NCI-H2227 (cell line): ENCODE measurements around the gene NVL.
A peak's percentile ranks its signal among the peaks of the same experiment; 100 is the strongest.
"Not testable (repeated sequence)": the region's sequence is repeated elsewhere in the genome, so short reads cannot be mapped to it uniquely, and the experiment has no call there.

ENCODE experiments used
- DNase-seq: peaks from one replicate; lab custom pipeline; 2025; ENCODE audit not compliant: unreplicated experiment; lab: John Stamatoyannopoulos, UW

The NVL gene

DNA sequence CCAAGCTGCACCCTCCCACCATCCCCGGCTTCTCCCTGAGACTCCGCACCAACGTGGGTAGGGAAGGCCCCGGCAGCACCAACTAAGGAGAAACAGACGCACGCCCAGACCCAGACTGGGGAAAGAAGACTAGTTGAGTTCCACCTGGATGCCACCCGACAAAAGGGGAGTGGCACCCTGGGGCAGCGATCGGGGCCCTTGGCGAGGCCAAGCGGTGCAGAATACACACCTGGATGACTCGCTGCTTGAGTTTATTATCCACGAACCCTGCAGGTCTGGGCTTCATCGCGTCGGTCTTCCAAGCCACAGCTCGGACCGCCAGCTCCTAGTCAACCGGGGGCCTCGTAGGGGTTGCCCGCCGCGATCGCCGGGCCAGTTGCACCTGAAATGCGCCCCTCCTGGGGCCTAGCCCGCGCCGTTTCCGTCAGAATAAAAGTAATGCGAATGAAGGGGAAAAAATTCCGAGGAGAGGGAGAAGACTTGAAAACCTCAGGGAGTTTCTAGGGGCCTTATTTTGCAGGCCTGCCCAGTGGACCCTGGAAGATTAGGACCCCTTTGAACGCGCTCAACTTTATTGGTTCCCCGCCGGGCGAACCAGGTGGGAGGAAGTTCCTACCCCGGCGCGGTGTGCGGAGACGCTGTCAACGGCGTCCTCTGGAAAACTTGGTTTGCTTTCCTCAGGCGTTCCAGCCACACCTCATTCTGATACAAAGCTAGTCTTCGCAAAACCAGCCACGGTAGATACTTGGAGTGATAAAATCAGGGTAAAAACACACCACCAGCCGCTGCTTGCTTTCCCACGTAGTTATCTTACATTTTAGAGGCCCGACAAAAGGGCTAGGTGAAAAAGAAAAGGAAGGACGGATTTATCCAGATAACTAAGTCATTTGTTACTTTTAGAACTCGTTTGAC, at the start of gene NVL:
Gene NVL, minus strand, starts transcription at position 331 of the 912 bp plus-strand sequence. Its CDS starts 45 bp downstream, at position 286.
- peak; percentile 95 for DNase-seq

DNA sequence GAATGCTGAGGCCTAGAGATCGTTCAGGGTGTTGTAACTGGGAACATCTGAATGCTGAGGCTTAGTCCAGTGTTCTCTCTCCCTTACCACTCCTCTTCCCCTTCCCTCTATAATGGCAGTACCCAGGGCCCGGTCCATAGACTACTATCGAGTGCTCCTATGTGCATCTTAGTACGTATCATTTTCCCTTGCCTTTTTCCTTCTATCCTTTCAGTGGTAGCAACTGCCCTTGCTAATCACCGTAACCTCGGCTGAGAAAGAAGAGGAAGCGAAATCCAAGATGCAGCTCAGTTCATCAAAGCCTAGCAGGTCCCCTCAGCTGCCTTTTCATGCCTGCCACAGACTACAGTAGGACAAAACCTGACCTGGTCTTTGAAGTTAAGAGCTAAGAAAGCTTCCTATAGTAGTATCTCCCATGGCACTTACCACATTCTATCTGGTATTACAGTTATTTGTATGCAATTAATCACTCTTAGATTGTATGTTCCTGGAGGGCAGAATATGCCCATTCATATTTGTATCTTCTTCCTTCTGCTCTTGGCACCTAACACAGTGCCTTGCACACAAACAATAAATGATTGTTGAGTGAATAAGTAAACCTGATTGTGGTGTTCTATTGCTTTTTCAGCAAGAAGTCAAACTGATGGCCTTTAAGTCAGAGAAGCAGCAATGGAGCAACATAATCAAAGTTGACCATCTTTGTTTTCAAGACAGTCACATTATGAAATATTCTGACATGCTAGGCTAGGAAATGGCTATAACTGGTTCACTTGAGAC, 49.1 kb upstream of the NVL start:
- no peak for DNase-seq

DNA sequence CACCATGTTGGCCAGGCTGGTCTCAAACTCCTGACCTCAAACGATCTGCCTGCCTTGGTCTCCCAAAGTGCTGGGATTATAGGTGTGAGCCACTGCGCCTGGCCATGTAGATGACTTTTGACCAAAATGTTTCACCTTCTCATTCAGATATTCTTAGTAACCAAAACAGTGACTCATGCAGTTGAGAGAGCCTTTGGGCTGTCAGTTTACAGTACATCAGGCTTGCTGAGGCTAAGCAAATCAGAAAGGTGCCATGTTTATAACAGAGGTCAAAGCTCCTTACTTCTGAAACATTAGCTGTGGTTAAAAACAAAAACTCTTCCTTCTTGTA, 47.7 kb upstream of the NVL start:
- no peak for DNase-seq

DNA sequence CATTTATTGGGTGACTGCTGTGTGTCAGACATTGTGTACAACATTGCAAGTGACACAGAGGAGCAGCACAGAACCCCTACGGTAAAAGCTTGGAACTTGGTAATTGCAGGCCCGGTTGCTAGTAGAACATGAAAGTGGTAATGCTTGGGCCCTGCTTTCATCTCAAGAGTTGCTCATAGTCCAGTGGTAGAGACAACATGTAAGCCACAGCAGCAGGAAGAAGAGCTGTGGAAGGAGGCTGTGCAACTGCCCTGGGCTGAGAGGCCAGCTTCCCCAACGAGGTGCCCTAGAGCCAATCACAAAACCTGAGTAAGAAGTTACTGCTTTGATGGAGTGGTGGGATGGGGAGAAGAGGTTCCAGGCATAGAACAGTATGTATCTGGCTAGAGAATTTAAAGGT, 45.1 kb upstream of the NVL start:
- DNase-seq = no peak

DNA sequence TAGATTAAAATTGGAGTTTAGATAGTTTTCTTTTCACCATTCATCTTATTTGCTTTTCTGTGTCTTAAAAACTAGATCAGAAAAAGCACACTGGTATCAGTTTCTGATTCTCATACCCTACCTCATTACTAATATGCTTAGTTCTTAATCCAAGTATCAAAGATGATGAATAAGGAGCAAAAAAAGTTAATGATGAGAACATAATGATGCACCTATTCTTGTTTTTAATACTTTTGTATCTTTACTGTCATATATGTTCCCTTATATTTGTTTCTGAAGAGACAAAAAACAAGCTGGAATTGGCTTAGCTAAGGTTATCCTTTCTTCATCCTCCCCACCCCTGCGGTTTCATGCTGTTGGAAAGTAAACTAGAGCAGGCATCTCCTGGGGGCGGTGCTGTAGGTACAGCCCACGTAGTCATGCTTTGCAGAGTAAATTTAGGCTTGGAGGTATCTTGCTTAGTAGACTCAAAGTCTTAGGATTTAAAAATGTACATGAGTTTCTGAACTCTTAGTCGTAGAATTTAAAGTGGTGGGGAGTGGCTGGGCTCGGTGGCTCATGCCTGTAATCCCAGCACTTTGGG, 43.1 kb upstream of the NVL start:
- no peak for DNase-seq

DNA sequence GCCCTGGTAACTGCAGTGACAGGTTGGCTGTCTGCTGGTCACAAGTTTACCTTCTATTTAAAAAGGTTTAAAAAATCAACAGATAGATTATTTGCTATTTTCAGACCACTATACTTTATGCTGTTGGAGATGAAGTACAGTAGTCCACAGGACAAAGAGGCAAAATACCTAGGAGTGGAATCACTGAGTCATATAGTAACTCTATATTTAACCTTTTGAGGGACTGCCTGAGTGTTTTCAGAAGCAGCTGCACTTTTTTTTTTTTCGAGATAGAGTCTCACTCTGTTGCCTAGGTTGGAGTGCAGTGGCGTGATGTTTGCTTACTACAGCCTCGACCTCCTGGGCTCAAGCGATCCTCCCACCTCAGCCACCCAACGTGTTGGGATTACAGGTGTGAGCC, 38.4 kb upstream of the NVL start:
- DNase-seq = no peak

DNA sequence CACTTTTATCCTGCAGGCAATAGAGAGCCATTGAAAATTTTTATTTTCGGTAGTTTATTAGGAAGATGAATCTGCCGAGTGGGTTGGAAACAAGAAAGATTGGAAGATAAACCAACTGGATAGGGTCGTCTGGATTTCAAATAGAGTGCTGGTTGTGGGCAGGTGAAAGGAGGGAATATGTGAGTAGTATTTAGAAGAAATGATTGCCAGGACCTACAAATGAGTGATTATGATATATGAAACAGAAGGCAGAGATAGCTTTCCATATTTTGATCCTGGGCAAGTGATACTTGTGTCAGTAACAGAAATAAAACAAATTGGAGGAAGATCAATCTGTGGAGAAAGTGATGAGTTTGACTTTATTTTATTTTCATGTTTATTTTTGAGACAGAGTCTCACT, 29.2 kb upstream of the NVL start:
- DNase-seq = no peak

DNA sequence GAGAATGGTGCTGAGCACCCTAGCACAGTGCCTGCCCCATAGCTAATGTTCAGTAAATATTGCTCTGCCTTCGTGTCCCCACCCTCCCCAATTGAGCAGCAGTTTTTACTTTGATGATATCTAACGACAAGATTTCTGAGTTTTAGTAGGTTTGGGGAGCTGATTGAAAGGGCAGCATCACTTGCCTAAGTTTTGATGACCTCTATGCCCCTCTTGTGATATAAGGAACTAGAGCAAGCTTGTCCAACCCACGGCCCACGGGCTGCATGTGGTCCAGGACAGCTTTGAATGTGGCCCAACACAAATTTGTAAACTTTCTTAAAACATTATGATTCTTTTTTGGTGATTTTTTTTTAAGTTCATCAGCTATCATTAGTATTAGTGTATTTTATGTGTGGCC, 28.3 kb upstream of the NVL start:
- no peak for DNase-seq

DNA sequence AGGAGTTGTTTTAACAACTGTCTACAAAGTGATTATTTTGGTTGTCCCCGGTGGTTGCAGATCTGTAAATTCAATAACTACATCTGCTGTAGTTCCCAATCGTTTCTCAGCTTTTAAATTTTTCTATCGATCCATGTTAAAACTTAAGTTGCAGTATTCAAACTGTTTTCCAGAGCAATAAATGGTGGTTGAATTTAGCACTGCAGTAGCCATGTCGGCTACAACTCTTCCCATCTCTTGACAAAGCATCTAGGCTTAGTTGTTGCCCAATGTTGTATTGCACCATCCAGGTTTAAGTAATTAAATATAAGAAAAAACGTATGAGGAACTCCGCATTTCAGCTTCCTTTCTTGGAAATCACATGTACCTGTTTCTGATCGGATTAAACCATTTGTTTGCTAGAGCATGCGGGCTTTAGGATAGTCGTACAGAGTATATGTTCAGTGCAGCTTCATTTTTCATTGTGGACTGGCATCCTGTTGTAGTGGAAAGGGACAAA, 27.7 kb upstream of the NVL start:
- DNase-seq = peak; percentile 17

DNA sequence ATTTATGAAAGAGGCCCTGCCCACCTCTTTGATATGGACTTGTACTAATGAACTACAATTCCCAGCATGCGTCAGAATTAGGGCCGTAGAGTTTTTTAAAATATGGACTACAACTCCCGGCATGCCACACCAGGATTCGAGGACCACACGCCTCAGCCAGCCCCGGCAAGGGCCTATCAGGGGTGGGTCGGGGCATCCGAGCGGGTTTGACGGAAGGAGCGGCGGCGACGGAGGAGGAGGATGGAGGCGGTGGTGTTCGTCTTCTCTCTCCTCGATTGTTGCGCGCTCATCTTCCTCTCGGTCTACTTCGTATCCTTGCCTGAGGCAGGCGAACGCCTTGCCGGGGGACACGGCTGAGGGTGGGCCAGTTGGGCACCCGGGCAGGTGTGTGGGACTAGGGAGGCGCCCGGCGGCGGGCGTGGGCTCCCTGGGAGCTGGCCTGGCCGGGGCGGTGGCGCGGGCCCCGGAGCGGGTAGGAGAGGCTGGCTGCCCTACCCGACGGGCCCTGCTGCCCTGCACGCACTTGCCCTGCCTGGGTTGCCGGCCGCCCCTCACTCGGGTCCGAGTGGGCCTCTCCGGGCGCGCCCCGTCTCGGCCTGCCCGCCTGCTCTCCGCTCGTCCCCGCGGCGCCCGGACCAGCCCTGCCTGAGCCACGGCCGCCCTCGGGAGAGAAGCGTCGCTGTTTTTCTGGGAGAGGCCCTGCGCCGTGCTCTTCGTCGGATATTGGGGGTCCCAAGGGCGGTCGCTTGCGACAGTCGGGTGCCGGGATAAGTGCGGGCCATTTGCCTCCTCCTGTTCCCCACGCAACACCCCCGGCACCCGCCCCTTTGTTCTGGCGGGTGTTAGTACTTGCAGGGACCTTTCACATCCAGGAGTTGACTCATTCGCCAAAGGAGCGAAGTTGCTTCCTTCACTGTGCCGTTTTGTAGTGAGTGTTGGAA, 27.0 kb upstream of the NVL start, which contains the start of gene CNIH4:
Gene CNIH4, plus strand, starts transcription at position 195 of the 941 bp plus-strand sequence. Its CDS starts 46 bp downstream, at position 241.
- peak; percentile 96 for DNase-seq

DNA sequence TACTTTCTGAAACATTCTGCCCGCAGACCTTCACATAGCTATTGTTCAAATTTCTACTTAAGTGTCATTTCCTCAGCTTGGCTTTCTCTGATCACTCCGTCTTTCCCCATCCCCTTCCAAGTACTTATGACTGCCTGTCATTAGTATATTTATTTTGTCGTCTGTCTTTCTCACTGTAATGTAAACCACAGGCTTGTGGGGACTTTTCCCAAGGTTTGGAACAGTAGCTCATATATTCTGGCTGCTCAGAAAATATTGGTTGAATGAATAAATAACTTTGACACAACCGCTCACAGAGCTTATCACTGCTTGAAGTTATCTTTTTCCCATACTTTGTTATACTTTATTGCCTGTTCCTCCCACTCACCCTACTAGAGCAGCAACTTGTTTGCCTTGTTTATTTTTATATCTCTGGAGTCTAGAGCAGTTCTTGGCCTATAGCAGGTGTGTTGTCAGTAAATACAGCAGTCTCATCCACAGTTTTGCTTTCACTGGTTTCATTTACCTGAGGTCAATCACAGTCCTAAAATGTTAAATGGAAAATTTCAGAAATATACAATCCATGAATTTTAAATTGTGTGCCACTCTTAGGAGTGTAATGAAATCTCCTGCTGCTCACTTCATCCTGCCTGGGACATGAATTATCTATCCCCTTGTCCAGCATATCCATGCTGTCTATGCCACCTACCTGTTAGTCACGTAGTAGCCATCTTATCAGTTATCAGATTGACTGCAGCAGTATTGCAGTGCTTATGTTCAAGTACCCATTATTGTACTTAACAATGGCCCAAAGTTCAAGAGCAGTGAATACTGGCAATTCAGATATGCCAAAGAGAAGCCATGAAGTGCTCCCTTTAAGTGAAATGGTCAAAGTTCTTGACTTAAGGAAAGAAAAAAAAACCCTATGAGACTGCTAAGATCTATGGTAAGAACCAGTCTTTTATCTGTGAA, 24.3 kb upstream of the NVL start:
- DNase-seq = no peak

DNA sequence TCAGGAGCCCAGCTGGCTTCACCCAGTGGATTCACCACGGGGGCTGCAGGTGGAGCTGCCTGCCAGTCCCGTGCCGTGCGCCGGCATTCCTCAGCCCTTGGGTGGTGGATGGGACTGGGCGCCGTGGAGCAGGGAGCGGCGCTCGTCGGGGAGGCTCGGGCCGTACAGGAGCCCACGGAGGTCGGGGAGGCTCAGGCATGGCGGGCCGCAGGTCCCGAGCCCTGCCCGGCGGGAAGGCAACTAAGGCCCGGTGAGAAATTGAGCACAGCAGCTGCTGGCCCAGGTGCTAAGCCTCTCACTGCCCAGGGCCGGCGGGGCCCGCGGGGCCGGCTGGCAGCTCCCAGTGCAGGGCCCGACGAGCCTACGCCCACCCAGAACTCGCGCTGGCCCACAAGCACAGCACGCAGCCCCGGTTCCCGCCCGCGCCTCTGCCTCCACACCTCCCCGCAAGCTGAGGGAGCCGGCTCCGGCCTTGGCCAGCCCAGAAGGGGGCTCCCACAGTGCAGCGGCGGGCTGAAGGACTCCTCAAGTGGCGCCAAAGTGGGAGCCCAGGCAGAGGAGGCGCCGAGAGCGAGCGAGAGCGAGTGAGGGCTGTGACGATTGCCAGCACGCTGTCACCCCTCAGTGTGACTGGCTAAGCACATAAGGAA, 22.6 kb upstream of the NVL start:
- DNase-seq = not testable (repeated sequence)

DNA sequence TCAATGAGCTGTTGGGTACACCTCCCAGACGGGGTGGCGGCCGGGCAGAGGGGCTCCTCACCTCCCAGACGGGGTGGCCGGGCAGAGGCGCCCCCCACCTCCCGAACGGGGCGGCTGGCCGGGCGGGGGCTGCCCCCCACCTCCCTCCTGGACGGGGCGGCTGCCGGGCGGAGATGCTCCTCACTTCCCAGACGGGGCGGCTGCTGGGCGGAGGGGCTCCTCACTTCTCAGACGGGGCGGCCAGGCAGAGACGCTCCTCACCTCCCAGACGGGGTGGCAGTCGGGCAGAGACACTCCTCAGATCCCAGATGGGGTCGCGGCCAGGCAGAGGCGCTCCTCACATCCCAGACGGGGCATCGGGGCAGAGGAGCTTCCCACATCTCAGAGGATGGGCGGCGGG, 19.7 kb upstream of the NVL start:
- DNase-seq = not testable (repeated sequence)

DNA sequence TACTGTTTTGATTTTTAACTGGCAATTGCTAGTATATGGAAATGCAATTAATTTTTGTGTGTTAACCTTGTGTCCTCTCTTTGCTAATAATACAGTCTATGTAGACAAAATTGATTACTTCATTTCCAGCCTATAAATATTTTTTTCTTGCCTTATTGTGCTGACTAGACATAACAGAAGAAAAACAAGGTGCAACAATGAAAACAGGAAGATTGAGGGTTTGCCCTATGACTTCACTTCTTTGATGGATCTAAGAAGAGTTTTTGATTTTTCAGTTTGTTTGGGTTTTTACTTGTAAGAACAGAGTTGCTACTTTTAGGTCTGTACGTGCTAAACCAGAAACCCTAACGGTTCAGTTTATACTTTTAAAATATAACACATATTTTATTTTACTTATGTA, 18.2 kb upstream of the NVL start:
- DNase-seq = no peak

DNA sequence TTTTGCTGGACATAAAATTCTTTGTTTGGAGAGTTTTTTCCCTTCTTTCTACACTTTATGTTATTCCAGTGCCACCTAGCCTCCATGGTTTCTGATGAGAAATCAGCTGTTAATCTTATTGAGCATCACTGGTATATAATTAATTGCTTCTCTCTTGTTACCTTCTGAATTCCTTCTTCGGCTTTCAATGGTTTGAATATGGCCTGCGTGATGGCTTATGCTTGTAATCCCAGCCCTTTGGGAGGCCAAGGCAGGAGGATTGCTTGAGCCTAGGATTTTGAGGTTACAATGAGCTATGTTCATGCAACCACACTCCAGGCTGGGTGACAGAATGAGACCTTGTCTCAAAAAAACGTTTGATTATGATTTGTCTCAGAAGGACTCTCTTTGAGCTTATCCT, 13.7 kb upstream of the NVL start:
- DNase-seq = peak; percentile 7

DNA sequence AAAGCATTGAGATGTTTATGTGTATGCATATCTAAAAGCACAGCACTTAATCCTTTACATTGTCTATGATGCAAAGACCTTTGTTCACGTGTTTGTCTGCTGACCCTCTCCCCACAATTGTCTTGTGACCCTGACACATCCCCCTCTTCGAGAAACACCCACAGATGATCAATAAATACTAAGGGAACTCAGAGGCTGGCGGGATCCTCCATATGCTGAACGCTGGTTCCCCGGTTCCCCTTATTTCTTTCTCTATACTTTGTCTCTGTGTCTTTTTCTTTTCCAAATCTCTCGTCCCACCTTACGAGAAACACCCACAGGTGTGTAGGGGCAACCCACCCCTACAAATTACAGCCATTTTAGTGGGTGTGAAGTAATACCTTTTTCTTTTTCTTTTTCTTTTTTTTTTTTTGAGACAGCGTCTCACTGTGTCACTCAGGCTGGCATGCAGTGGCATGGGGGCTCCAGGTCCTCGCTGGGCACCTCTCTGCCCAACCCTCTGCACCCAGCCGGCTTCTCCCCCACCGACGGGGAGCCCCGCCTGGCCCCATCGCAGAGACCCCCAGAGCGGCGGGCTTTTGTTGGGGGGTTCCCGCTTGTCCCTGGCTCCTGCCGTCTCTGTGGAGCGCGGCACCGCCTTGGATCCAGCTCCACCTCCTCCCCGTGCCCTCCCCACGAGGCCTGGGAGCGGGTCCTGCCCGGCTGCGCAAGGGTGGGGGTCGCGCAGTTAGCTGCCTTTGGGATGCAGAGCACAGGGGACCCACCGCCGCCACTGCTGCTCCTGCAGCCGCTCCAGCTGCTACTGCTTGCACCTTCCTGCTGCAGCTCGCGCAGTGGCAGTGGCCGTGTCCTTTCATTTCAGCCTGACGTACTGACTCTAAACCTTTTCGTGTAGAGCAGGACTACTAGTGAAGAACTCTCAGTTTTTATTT, 10.7 kb upstream of the NVL start:
- DNase-seq = peak; percentile 48

DNA sequence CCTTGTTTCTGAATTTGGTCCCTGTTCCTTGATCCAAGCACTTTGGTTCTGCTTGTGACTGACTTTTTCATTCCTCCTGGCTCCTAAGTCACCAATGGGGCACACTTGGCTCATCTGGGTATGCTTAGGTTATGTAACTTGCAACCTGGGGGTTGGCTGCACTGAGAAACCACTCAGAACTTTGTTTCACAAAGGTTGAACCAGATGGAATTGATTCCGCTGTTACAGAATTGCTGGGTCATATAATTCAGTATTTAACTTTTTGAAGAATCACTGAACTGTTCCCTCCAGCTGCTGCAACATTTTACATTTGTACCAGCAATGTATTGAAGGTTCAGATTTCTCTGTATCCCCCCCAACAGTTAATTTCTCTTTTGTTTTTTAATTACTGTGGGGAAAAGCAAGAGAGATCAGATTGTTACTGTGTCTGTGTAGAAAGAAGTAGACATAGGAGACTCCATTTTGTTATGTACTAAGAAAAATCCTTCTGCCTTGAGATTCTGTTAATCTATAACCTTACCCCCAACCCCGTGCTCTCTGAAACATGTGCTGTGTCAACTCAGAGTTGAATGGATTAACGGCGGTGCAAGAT, 9.6 kb upstream of the NVL start:
- no peak for DNase-seq
